ENCODE results near the gene ERF.

ERF gene

DNA sequence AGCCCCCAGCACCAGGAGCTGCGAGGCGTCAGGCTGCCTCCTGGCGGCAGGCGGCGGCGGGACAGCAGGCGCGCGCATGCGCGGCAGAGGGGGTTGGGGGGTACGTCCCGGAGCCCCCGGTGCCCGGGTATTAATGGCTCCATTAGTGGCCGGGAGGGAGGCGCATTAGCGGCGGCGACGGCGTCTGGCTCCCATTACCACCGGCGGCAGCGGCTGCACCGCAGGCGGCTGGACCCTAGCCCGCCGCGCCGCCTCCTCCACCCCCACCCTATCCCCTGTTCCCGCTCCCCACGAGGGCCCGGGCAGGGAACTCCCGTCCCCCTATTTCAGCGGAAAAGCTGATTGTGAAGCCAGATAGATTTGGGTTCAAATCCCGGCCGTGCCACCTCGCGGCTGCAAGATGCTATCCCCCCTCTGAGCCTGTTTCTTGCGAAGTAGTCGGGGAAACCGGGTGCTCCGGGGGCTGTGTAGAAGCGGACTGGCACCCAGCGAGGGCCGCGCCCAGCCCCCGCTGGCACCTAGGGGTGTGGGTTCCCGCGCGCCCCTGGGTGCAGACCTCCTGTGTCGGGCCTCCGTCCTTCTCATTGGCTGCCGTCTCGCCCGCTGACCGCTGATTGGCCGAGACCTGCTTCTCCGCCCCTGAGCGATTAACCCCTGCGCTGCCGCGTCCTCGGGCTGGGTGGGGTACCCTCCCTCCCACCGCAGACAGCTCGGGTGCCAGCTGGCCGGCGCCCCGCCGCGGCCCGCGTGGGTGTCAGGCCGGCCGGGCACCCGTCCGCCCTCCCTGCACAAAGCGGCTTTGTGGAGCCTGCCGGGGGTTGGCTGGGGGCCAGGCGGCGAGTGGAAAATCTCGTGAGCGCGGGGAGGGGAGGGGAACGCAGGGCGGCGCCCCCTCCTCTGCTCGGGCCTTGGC, 25.2 kb upstream of the ERF start:
- Histone ChIP-seq H3K4me3 (ENCODE audit: low read depth, low read length) (peak overlapping the region; percentile 85), H3K27ac (ENCODE audit: low read depth, low read length) (peak overlapping the region; percentile 72; the same call in 1 of the 2 replicates), H3K9me3 (ENCODE audit: control insufficient read depth, insufficient read depth, low read depth, low read length) (no peaks in the 10 kb centered on the region), H3K9ac (ENCODE audit: low read length) (peak overlapping the region; percentile 68), H3K36me3 (ENCODE audit: control insufficient read depth, insufficient read depth, low read length) (no peaks in the 10 kb centered on the region), H3K4me1 (ENCODE audit: control insufficient read depth, insufficient read depth, low read length) (peaks cover 38% of the 10 kb centered on the region), H3K27me3 (ENCODE audit: control insufficient read depth, insufficient read depth, low read length) (no peaks in the 10 kb centered on the region)

DNA sequence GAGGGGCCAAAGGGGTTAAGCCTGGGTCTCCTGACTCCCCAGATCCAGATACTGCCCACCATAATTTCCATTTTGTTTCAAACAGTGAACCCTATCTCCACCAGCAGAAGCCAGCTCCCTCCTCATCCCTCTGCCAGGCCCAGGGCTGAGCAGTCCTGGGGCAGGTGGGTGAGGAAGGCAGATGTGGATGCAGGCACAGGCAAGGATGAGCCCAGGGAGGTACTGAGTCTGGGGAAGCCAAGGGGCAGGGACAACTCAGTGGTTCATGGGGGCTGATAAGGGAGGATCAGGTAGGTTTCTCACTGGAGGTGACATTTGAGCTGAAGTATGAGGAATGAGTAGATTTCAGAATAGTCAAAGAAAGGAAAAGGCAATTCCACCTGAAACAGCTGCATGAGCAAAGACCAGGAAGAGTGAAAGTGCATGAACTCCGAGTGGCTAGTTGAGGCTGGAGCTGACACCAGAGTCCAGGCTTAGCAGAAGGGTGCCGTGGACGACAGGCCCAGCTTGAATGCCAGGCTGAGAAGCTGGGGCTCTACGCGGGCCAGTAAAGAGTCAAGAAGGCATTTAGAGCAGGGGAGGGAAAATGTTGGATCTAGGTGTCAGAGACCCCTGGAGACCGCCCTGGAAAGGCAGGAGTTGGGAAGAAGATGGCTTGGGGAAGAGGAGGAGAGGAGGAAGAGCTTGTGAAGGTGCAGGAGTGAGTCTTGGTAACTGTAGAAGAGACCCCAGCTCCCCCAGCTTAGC, 24.4 kb upstream of the ERF start:
- Histone ChIP-seq H3K36me3 (ENCODE audit: control insufficient read depth, insufficient read depth, low read length) (peaks cover 5% of the 10 kb centered on the region; the same call in 1 of the 2 replicates), H3K4me1 (ENCODE audit: control insufficient read depth, insufficient read depth, low read length) (peaks cover 34% of the 10 kb centered on the region), H3K9me3 (ENCODE audit: control insufficient read depth, insufficient read depth, low read depth, low read length) (no peaks in the 10 kb centered on the region), H3K9ac (ENCODE audit: low read length) (peak overlapping the region; percentile 28), H3K4me3 (ENCODE audit: low read depth, low read length) (peak overlapping the region; percentile 85), H3K27ac (ENCODE audit: low read depth, low read length) (no peak overlapping the region), H3K27me3 (ENCODE audit: control insufficient read depth, insufficient read depth, low read length) (no peaks in the 10 kb centered on the region)

DNA sequence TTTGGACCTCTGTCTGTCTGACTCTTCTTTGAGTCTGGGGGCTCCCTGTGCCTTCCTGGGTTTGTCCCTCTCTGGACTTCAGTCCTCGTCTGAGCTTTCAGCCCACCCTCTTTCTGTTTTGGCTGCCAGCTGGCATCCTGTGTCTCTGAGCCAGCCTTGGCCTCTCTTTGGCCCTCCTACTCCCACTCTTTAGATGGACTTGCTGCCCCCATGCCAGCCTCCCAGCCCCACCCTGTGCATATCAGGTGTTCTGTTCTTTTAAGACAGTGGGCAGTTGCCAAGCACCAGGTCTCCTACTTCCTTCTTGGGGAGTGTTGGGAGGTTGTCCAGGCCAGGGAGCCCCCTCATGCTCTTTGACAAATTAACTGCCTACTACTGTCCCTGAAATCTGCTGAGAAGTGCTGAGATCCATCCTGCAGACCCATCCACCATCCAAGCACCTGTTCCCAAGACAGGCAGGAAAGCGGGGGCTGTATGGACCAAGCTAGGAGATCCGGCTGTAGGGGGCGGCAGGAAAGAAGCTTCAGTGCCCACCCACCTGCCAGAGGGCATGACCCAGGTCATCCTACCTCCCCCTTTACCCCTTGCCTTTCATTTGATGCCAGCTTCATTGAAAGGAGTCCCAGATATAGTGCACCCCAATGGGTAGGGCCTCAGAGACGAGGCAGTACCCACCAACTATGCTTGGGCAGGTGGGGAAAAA, 23.7 kb upstream of the ERF start:
- H3K36me3 ChIP-seq (ENCODE audit: control insufficient read depth, insufficient read depth, low read length) = peaks cover 11% of the 10 kb centered on the region
- H3K4me3 ChIP-seq (ENCODE audit: low read depth, low read length) = no peak overlapping the region
- peaks cover 34% of the 10 kb centered on the region for H3K4me1 ChIP-seq (ENCODE audit: control insufficient read depth, insufficient read depth, low read length)
- peak overlapping the region; percentile 19 for H3K9ac ChIP-seq (ENCODE audit: low read length)
- no peaks in the 10 kb centered on the region for H3K27me3 ChIP-seq (ENCODE audit: control insufficient read depth, insufficient read depth, low read length)
- no peaks in the 10 kb centered on the region for H3K9me3 ChIP-seq (ENCODE audit: control insufficient read depth, insufficient read depth, low read depth, low read length)
- H3K27ac ChIP-seq (ENCODE audit: low read depth, low read length) = no peak overlapping the region

DNA sequence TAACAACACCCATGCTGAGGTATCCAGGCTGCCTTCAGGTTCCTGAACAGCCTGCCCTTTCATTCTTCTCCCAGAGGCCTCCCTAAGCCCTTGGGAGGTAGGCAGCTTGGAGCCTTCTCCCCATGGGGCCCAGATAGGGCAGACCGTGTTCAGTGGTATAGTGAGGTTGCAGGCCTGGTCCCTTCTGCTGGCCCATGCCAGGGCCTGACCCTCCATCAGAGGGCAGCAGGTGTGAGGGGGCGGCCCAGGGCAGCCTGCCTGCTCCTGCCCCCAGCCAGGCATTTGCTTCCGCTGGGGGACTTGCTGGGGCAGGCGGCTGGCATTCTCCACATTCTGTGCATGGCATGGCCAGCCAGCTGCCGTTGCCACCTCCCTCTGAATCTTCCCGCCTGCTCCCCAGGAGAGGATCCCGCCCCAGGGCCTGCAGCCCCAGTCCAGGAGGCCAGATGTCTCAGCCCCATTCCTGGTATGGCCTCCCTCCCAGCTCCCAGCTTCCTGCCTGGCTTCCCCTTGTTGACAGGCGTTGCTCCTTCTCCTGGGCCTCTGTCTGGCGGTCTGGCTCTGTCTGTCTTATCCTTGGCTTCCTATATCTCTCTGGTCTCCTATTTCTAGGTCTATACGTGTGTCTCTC, 23.0 kb upstream of the ERF start:
- Histone ChIP-seq H3K9me3 (ENCODE audit: control insufficient read depth, insufficient read depth, low read depth, low read length) (no peaks in the 10 kb centered on the region), H3K4me1 (ENCODE audit: control insufficient read depth, insufficient read depth, low read length) (peaks cover 29% of the 10 kb centered on the region), H3K36me3 (ENCODE audit: control insufficient read depth, insufficient read depth, low read length) (peaks cover 17% of the 10 kb centered on the region), H3K27ac (ENCODE audit: low read depth, low read length) (no peak overlapping the region), H3K9ac (ENCODE audit: low read length) (peak overlapping the region; percentile 19), H3K27me3 (ENCODE audit: control insufficient read depth, insufficient read depth, low read length) (no peaks in the 10 kb centered on the region), H3K4me3 (ENCODE audit: low read depth, low read length) (no peak overlapping the region)

DNA sequence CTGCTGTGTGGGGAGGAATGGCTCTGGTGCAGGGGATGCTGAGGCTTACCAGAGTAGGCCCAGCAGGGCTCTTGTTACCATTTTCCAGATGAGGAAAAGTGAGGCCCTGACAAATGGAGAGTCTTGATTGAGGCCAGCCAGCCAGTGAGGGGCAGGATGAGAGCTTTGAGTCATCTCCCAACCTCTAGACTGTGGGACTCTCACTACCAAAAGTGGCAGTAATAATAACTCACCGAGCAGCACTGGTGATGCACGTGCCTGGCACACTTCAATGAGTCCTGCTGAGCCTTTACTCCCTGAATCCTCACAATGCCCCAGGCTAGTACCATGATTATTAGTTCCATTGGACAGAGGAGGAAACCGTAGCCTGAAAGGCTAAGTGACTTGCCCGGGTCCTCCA, 21.9 kb upstream of the ERF start:
- Histone ChIP-seq H3K4me3 (ENCODE audit: low read depth, low read length) (no peak overlapping the region), H3K9me3 (ENCODE audit: control insufficient read depth, insufficient read depth, low read depth, low read length) (no peaks in the 10 kb centered on the region), H3K36me3 (ENCODE audit: control insufficient read depth, insufficient read depth, low read length) (peaks cover 22% of the 10 kb centered on the region), H3K27me3 (ENCODE audit: control insufficient read depth, insufficient read depth, low read length) (no peaks in the 10 kb centered on the region), H3K9ac (ENCODE audit: low read length) (no peak overlapping the region), H3K27ac (ENCODE audit: low read depth, low read length) (no peak overlapping the region), H3K4me1 (ENCODE audit: control insufficient read depth, insufficient read depth, low read length) (peaks cover 20% of the 10 kb centered on the region)

DNA sequence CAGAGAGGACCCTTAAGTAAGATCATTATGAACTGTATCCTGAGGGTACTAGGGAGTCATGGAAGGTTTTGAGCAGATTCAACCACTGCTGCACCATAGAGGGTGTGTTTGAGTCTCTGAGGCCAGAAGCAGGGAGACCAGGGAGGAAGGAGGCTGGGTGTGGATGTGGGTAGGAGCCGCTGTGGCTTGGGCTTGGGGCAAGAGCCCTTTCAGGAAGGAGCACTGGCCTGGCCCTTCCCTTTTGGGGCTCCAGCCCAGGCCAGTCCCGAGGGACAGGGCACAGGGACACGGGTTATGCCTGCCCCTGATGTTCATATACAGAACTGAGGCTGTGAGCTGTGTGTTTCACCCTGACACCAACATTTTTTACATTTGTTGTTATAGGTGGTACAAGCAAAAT, 21.4 kb upstream of the ERF start:
- no peaks in the 10 kb centered on the region for H3K9me3 ChIP-seq (ENCODE audit: control insufficient read depth, insufficient read depth, low read depth, low read length)
- no peaks in the 10 kb centered on the region for H3K27me3 ChIP-seq (ENCODE audit: control insufficient read depth, insufficient read depth, low read length)
- H3K4me3 ChIP-seq (ENCODE audit: low read depth, low read length) = no peak overlapping the region
- no peak overlapping the region for H3K9ac ChIP-seq (ENCODE audit: low read length)
- H3K27ac ChIP-seq (ENCODE audit: low read depth, low read length) = no peak overlapping the region
- H3K4me1 ChIP-seq (ENCODE audit: control insufficient read depth, insufficient read depth, low read length) = peaks cover 15% of the 10 kb centered on the region
- peaks cover 22% of the 10 kb centered on the region for H3K36me3 ChIP-seq (ENCODE audit: control insufficient read depth, insufficient read depth, low read length)

DNA sequence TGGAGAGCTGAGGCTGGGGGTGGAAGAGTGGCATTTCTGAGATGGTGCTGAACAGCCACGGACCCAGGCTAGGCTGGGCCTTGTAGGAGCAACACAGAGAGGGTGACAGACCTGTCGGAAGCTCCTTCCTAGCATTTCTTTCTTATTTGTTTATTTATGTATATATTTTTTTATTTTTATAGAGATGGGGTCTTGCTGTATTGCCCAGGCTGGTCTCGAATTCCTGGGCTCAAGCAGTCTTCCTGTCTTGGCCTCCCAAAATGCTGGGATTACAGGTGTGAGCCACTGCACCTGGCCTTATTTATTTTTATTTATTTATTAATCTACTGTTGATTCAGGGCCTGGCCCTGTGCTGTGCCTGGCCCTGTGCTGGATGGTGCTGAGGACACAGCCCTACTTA, 20.6 kb upstream of the ERF start:
- H3K4me1 ChIP-seq (ENCODE audit: control insufficient read depth, insufficient read depth, low read length) = peaks cover 20% of the 10 kb centered on the region

DNA sequence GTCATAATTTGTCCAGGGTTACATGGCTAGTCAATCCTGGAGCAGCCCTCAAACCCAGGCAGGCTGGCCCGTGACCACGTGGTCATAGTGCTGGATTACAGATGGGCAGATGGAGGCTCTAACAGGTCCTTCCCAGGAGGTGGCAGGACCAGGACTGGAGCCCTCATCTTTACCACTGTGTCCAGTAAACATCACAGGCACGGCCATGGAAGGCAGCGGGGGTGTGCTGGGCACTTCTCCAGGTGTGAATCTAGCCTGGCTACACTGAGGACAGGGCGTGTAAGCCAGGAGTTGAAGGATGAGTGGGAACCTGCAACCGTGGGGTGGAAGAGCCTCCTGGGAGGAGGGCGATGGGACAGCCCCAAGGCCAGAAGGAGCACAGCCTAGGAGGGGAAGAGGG, 20.2 kb upstream of the ERF start:
- Histone ChIP-seq H3K36me3 (ENCODE audit: control insufficient read depth, insufficient read depth, low read length) (peaks cover 22% of the 10 kb centered on the region), H3K27ac (ENCODE audit: low read depth, low read length) (no peak overlapping the region), H3K27me3 (ENCODE audit: control insufficient read depth, insufficient read depth, low read length) (no peaks in the 10 kb centered on the region), H3K4me1 (ENCODE audit: control insufficient read depth, insufficient read depth, low read length) (peaks cover 24% of the 10 kb centered on the region), H3K9me3 (ENCODE audit: control insufficient read depth, insufficient read depth, low read depth, low read length) (no peaks in the 10 kb centered on the region), H3K9ac (ENCODE audit: low read length) (no peak overlapping the region), H3K4me3 (ENCODE audit: low read depth, low read length) (no peak overlapping the region)

More for the DNA sequence above, 20.6 kb upstream of the ERF start:
- H3K27ac ChIP-seq (ENCODE audit: low read depth, low read length) = no peak overlapping the region
- H3K9me3 ChIP-seq (ENCODE audit: control insufficient read depth, insufficient read depth, low read depth, low read length) = no peaks in the 10 kb centered on the region
- peaks cover 22% of the 10 kb centered on the region for H3K36me3 ChIP-seq (ENCODE audit: control insufficient read depth, insufficient read depth, low read length)
- H3K27me3 ChIP-seq (ENCODE audit: control insufficient read depth, insufficient read depth, low read length) = no peaks in the 10 kb centered on the region
- H3K4me3 ChIP-seq (ENCODE audit: low read depth, low read length) = no peak overlapping the region
- no peak overlapping the region for H3K9ac ChIP-seq (ENCODE audit: low read length)

DNA sequence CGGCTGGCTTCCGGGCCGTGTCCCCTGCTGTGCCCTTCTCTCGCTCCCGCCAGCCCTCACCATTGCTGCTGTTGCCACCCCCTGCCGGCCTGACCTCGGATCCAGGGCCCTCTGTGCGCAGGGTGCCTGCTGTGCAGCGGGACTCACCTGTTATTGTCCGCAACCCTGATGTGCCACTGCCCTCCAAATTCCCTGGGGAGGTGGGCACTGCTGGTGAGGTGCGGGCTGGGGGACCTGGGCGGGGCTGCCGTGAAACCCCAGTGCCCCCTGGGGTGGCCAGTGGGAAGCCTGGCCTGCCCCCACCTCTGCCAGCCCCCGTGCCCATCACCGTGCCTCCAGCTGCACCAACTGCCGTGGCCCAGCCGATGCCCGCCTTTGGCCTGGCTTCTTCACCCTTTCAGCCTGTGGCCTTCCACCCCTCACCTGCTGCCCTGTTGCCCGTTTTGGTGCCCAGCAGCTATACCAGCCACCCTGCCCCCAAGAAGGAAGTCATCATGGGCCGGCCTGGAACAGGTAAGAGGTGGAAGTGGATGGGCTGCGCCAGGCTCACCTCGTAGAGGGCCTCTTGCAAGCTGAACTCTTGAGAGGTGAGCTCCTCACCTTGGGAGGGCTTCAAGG, 19.2 kb upstream of the ERF start:
- no peaks in the 10 kb centered on the region for H3K27me3 ChIP-seq (ENCODE audit: control insufficient read depth, insufficient read depth, low read length)
- H3K4me3 ChIP-seq (ENCODE audit: low read depth, low read length) = no peak overlapping the region
- H3K27ac ChIP-seq (ENCODE audit: low read depth, low read length) = no peak overlapping the region
- peaks cover 22% of the 10 kb centered on the region for H3K36me3 ChIP-seq (ENCODE audit: control insufficient read depth, insufficient read depth, low read length)
- H3K9ac ChIP-seq (ENCODE audit: low read length) = no peak overlapping the region
- no peaks in the 10 kb centered on the region for H3K9me3 ChIP-seq (ENCODE audit: control insufficient read depth, insufficient read depth, low read depth, low read length)
- peaks cover 25% of the 10 kb centered on the region for H3K4me1 ChIP-seq (ENCODE audit: control insufficient read depth, insufficient read depth, low read length)

DNA sequence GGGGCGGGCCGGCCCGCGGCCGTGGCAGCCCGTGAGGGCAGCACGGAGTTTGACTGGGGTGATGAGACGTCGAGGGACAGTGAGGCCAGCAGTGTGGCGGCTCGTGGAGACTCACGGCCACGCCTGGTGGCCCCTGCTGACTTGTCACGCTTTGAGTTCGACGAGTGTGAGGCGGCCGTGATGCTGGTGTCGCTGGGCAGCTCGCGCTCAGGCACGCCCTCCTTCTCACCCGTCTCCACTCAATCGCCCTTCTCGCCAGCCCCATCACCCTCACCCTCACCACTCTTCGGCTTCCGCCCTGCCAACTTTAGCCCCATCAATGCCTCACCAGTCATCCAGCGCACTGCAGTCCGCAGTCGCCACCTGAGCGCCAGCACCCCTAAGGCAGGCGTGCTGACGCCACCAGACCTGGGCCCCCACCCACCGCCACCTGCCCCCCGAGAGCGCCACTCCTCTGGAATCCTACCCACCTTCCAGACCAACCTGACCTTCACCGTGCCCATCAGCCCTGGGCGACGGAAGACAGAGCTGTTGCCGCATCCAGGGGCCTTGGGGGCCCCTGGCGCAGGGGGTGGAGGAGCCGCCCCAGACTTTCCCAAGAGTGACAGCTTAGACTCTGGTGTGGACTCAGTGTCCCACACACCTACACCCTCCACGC, 18.6 kb upstream of the ERF start:
- H3K27me3 ChIP-seq (ENCODE audit: control insufficient read depth, insufficient read depth, low read length) = no peaks in the 10 kb centered on the region
- peaks cover 24% of the 10 kb centered on the region for H3K4me1 ChIP-seq (ENCODE audit: control insufficient read depth, insufficient read depth, low read length)
- no peak overlapping the region for H3K27ac ChIP-seq (ENCODE audit: low read depth, low read length)
- no peak overlapping the region for H3K9ac ChIP-seq (ENCODE audit: low read length)
- H3K4me3 ChIP-seq (ENCODE audit: low read depth, low read length) = no peak overlapping the region
- H3K36me3 ChIP-seq (ENCODE audit: control insufficient read depth, insufficient read depth, low read length) = peaks cover 22% of the 10 kb centered on the region
- no peaks in the 10 kb centered on the region for H3K9me3 ChIP-seq (ENCODE audit: control insufficient read depth, insufficient read depth, low read depth, low read length)
